Activated B cell treated with CpG ODN at 0.5 μM for 24 hours (primary cell): ENCODE results near the gene ASB15. TPM values are rescaled to one million over a fixed set of nuclear protein-coding genes. Genes with fewer than 3 reads are reported as not detected.

Experiments used
- ATAC-seq: fragments of 200-7000 bp; cut with Tn5 transposase; one replicate; pipeline ENCODE4 v1.10.0; 2021; ENCODE audit warnings: low read depth, mild to moderate bottlenecking, moderate library complexity
- CTCF ChIA-PET: fragments of 350-600 bp; sonication (Branson Sonifier 250); formaldehyde crosslinking; loops from one replicate; lab custom pipeline; 2021; ENCODE audit warnings: antibody characterized with exemption; lab: Charles Lee
- POLR2A ChIA-PET: fragments of 350-600 bp; sonication (Branson Sonifier 250); formaldehyde crosslinking; loops from one replicate; lab custom pipeline; 2021; ENCODE audit warnings: antibody characterized with exemption; lab: Charles Lee
- DNase-seq: peaks from one replicate; pipeline ENCODE4 v3.0.0; 2022
- H3K27ac Mint-ChIP-seq: one replicate; pipeline ENCODE4 v1.8.0; 2020; ENCODE audit warnings: mixed read lengths
- H3K27me3 Mint-ChIP-seq: one replicate; pipeline ENCODE4 v1.8.0; 2021; ENCODE audit warnings: mixed read lengths
- H3K36me3 Mint-ChIP-seq: one replicate; pipeline ENCODE4 v1.8.0; 2021; ENCODE audit warnings: low read depth, mixed read lengths
- H3K4me1 Mint-ChIP-seq: one replicate; pipeline ENCODE4 v1.8.0; 2021; ENCODE audit warnings: mixed read lengths
- H3K4me3 Mint-ChIP-seq: one replicate; pipeline ENCODE4 v1.8.0; 2020; ENCODE audit warnings: mild to moderate bottlenecking, mixed read lengths
- H3K9me3 Mint-ChIP-seq: one replicate; pipeline ENCODE4 v1.8.0; 2020; ENCODE audit warnings: mixed read lengths
- CTCF ChIP-seq: fragments of 200-600 bp; IDR thresholded peaks from one replicate; pipeline ENCODE4 v1.8.0; 2022; ENCODE audit warnings: antibody characterized with exemption, mild to moderate bottlenecking
- intact Hi-C: fragments of 100-400 bp; cut with micrococcal nuclease; formaldehyde crosslinking; loops from one replicate; pipeline ENCODE4 v1.15.1; 2024
- total RNA-seq: library from RNA; stranded (reverse); gene quantifications from 2 replicates; pipeline ENCODE4 v1.2.3, GENCODE V29; 2022

ASB15 gene
- total RNA-seq, 1 donor from 2014 or later: not detected

GRCh38 chr7:123602648-123603047 is 1.0 kb downstream of the ASB15 start:
- POLR2A ChIA-PET: no interaction called here
- peaks cover 14% of the 10 kb centered on the region for H3K27me3 Mint-ChIP-seq

GRCh38 chr7:123604739-123605138 is 3.1 kb downstream of the ASB15 start:
- POLR2A ChIA-PET: no interaction called here
- no peaks in the 10 kb centered on the region for H3K36me3 Mint-ChIP-seq
- peaks cover 11% of the 10 kb centered on the region for H3K27me3 Mint-ChIP-seq
- no peaks in the 10 kb centered on the region for H3K9me3 Mint-ChIP-seq
- no peak overlapping the region for H3K4me3 Mint-ChIP-seq
- no peak for TF ChIP-seq CTCF
- no peaks in the 10 kb centered on the region for H3K4me1 Mint-ChIP-seq
- CTCF ChIA-PET: no interaction called here
- ATAC-seq (no peak), DNase-seq (no peak)
- intact Hi-C loops: no loop called here
- H3K27ac Mint-ChIP-seq: no peak overlapping the region

More at GRCh38 chr7:123602648-123603047, 1.0 kb downstream of the ASB15 start:
- Mint-ChIP-seq H3K36me3 (no peaks in the 10 kb centered on the region), H3K9me3 (no peaks in the 10 kb centered on the region), H3K4me1 (no peaks in the 10 kb centered on the region), H3K27ac (no peak overlapping the region), H3K4me3 (no peak overlapping the region)
- no peak for TF ChIP-seq CTCF
- DNase-seq (no peak), ATAC-seq (no peak)
- CTCF ChIA-PET: no interaction called here
- intact Hi-C loops: no loop called here

- Mint-ChIP-seq H3K4me3 (no peak overlapping the region), H3K4me1 (no peaks in the 10 kb centered on the region), H3K27me3 (peaks cover 7% of the 10 kb centered on the region), H3K36me3 (no peaks in the 10 kb centered on the region), H3K9me3 (no peaks in the 10 kb centered on the region), H3K27ac (no peak overlapping the region)
- ChIA-PET POLR2A (no interaction called here), CTCF (no interaction called here)
- TF ChIP-seq CTCF: no peak
- DNase-seq (no peak), ATAC-seq (no peak)
- intact Hi-C loops: no loop called here
Measured at GRCh38 chr7:123607423-123607975, 5.9 kb downstream of the ASB15 start.

GRCh38 chr7:123608991-123609882 is 7.6 kb downstream of the ASB15 start:
- no peak for TF ChIP-seq CTCF
- H3K27ac Mint-ChIP-seq: no peak overlapping the region
- no peaks in the 10 kb centered on the region for H3K36me3 Mint-ChIP-seq
- ATAC-seq (no peak), DNase-seq (no peak)
- H3K27me3 Mint-ChIP-seq: peaks cover 3% of the 10 kb centered on the region
- H3K4me1 Mint-ChIP-seq: no peaks in the 10 kb centered on the region
- ChIA-PET POLR2A (no interaction called here), CTCF (interaction anchor here (1.2 kb wide), 1 partner anchor 15 kb away, joined by 3 read pairs; no protein-coding TSS in a partner anchor)
- H3K9me3 Mint-ChIP-seq: no peaks in the 10 kb centered on the region
- no peak overlapping the region for H3K4me3 Mint-ChIP-seq
- intact Hi-C loops: no loop called here

GRCh38 chr7:123609883-123610239 is 8.2 kb downstream of the ASB15 start:
- no peak overlapping the region for H3K27ac Mint-ChIP-seq
- no peaks in the 10 kb centered on the region for H3K36me3 Mint-ChIP-seq
- intact Hi-C loops: no loop called here
- ATAC-seq (no peak), DNase-seq (no peak)
- POLR2A ChIA-PET: no interaction called here
- H3K9me3 Mint-ChIP-seq: no peaks in the 10 kb centered on the region
- no peak for TF ChIP-seq CTCF
- no peaks in the 10 kb centered on the region for H3K4me1 Mint-ChIP-seq
- CTCF ChIA-PET: interaction anchor here (1.2 kb wide), 1 partner anchor 15 kb away, joined by 3 read pairs; no protein-coding TSS in a partner anchor
- H3K4me3 Mint-ChIP-seq: no peak overlapping the region
- peaks cover 3% of the 10 kb centered on the region for H3K27me3 Mint-ChIP-seq
